ENCODE measurements around the gene SLC35F3.

DNA sequence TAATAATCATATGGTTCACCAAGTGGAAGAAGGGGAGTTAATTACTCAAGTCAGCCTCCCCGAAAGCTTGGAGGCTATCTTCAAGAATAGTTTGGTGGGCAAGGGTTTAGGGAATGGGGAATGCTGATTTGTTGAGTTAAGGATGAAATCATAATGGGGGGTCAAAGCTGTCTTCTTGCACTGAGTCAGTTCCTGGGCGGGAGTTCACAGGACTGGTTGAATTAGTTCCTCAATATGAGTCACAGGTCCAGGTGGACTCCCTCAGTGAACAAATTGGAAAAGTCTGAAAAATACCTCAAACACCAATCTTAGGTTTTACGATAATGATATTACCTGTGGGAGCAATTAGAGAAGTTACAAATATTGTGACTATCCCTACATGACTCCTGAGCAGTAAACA is 353.6 kb downstream of the SLC35F3 start:
- TF ChIP-seq, protein P1, sequence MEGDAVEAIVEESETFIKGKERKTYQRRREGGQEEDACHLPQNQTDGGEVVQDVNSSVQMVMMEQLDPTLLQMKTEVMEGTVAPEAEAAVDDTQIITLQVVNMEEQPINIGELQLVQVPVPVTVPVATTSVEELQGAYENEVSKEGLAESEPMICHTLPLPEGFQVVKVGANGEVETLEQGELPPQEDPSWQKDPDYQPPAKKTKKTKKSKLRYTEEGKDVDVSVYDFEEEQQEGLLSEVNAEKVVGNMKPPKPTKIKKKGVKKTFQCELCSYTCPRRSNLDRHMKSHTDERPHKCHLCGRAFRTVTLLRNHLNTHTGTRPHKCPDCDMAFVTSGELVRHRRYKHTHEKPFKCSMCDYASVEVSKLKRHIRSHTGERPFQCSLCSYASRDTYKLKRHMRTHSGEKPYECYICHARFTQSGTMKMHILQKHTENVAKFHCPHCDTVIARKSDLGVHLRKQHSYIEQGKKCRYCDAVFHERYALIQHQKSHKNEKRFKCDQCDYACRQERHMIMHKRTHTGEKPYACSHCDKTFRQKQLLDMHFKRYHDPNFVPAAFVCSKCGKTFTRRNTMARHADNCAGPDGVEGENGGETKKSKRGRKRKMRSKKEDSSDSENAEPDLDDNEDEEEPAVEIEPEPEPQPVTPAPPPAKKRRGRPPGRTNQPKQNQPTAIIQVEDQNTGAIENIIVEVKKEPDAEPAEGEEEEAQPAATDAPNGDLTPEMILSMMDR (IDR thresholded peaks at IDR 0.05) = no peak
- TF ChIP-seq POLR2A (IDR thresholded peaks at IDR 0.05) = no peak
